GM18517 (cell line): ENCODE measurements around the gene ALG12.

Source experiments
- ATAC-seq: cut with Tn5 transposase; IDR thresholded peaks from one replicate; pipeline ENCODE4 v1.9.1; 2021; ENCODE audit warnings: mild to moderate bottlenecking, moderate library complexity; ENCODE audit not compliant: unreplicated experiment

The ALG12 gene

GRCh38 chr22:49930596-49931412 is 12.6 kb upstream of the ALG12 start:
- no peak for ATAC-seq

GRCh38 chr22:49929994-49930575 is 11.8 kb upstream of the ALG12 start:
- no peak for ATAC-seq

GRCh38 chr22:49929211-49929979 is 11.2 kb upstream of the ALG12 start:
- ATAC-seq: no peak

GRCh38 chr22:49928555-49929210 is 10.4 kb upstream of the ALG12 start:
- no peak for ATAC-seq

GRCh38 chr22:49928185-49928495 is 9.9 kb upstream of the ALG12 start:
- no peak for ATAC-seq

GRCh38 chr22:49927483-49928184 is 9.4 kb upstream of the ALG12 start:
- no peak for ATAC-seq

- no peak for ATAC-seq
Measured at GRCh38 chr22:49926916-49927315, 8.7 kb upstream of the ALG12 start.

- peak; percentile 57 for ATAC-seq
Measured at GRCh38 chr22:49925525-49926128, 7.4 kb upstream of the ALG12 start.

GRCh38 chr22:49924113-49924833 is 6.0 kb upstream of the ALG12 start:
- no peak for ATAC-seq

- no peak for ATAC-seq
Measured at GRCh38 chr22:49923445-49923844, 5.2 kb upstream of the ALG12 start.

GRCh38 chr22:49922926-49923325 is 4.7 kb upstream of the ALG12 start:
- ATAC-seq: no peak

- ATAC-seq: no peak
Measured at GRCh38 chr22:49922484-49922883, 4.2 kb upstream of the ALG12 start.

- ATAC-seq: no peak
Measured at GRCh38 chr22:49921508-49922278, 3.5 kb upstream of the ALG12 start.

GRCh38 chr22:49920859-49921258 is 2.6 kb upstream of the ALG12 start:
- ATAC-seq: no peak

GRCh38 chr22:49918911-49919881 is 958 bp upstream of the ALG12 start:
- ATAC-seq: no peak

GRCh38 chr22:49916831-49917230 is 1.4 kb downstream of the ALG12 start:
- ATAC-seq: no peak

- no peak for ATAC-seq
Measured at GRCh38 chr22:49915610-49916009, 2.6 kb downstream of the ALG12 start.

- ATAC-seq: no peak
Measured at GRCh38 chr22:49914256-49914655, 4.0 kb downstream of the ALG12 start.
